ENCODE results near the gene NRG2.

The NRG2 gene

GRCh38 chr5:139964994-139965565 is 78.0 kb downstream of the NRG2 start:
- no peak for DNase-seq

DNA sequence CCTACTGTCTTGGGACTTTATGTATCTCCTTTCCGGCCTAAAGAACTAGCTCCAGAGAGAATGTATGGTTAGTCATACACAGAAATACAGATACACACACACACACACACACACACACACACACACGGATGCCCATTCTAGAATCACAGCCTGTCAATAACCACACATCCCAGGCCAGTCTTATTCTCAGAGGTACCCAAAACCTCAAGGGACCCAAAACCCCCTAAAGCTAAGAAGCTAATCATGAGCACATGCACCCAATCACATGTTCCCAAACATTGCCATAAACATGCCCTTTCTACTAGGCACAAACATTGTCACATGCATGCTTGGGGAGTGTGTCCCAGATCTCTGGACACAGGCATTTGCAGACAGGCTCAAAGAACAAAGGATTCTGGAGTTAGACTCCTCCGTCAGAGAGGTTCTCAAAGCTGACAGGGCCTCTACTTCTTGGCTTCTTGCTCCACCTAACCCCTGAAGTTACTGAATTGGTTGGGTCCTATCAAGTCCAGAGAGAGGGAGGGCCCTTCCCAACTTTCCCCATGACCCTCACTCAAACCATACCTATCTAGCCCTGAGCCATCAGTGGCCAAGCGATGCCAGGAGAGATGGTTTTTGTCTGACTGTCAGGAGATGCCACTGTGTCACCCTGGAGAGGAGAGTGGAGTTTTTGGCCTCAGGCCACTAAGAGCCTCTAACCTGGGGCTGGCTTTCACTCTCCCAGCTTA is 78.7 kb downstream of the NRG2 start:
- DNase-seq, result no peak

DNA sequence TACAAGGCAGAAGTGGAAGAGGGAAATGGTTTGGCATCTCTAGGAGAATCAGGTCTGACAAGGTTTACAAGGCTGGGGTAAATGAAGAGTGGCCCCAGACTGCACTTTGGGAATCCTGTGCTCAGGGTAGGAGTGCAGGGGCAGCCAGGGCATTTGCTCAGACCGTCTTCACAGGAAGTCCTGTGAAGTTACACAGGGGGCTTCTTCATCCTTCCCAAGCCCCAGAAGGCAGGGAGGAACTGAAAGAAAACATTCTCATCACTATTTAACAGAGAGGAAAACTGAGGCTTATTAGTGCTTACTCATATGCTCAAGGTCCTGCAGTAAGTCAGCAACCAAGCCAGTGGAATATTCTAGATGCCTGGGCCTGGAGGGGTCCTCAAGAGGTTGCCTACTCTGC is 80.7 kb downstream of the NRG2 start:
- no peak for DNase-seq

- DNase-seq, result no peak
Observed at GRCh38 chr5:139961435-139962157, 81.5 kb downstream of the NRG2 start.

DNA sequence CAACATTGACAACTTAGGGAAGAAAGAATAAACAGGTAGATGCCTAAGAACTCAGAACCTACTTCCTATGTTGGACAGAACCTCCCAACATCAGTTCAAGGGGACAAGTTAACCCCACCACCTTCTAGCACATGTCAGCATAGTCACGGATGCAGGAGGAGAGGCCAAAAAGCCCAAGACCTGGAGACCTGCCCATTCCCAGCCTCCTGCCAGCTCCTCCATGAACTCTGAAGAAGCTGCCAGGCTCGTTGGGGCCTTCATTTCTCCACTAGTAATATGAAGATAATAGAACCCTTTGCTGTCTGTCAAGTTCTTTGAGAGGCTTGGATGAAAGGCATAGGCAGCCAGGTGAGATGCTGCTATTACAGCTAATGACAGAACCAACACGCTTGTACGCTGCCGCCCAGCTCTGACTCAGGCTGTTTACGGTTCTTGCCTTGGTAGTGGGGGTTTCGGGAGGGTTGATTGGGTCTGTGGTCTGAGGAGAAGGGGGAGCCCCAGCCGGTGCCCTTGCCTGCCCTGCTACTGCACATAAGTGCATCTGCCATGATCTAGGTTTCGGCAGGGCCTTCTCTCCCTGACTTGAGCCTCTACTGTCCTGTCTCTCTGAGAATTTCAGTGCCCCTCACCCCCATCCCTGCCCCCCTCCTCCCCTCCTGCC is 82.2 kb downstream of the NRG2 start:
- no peak for DNase-seq

DNA sequence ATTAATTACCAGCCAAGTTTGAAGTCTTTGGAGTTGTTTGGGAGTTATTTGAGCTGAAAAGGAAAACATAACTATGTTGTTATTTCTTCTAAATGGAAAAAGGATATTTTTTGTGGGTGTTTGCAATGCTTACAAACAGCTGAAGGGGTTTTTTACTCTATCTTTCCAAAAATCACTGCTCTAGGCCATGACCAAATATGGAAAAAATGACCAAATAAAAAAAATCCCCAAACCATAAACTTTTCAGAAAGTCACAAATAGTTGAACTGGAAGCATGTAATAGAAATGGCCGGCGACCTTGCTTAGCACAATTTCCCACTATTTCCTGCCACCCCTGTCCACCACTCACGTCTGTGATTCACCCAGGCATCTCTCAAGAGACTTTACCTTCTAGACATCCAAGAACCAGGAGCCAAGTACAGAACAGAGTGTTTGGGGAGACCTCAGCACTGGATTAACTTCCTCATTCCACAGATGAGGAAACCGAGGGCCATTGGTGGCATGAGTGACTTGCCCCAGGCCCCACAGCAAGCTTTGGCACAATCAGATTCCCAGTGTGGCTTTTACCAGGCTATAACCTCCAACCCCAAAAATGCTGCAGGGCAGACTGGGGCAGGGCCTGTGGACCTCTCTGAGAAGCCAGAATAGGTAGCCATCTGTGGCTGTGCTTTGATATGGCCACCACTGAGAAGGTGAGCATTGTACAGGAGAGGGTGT is 84.5 kb downstream of the NRG2 start:
- no peak for DNase-seq

GRCh38 chr5:139956342-139956741 is 86.8 kb downstream of the NRG2 start:
- no peak for DNase-seq

DNA sequence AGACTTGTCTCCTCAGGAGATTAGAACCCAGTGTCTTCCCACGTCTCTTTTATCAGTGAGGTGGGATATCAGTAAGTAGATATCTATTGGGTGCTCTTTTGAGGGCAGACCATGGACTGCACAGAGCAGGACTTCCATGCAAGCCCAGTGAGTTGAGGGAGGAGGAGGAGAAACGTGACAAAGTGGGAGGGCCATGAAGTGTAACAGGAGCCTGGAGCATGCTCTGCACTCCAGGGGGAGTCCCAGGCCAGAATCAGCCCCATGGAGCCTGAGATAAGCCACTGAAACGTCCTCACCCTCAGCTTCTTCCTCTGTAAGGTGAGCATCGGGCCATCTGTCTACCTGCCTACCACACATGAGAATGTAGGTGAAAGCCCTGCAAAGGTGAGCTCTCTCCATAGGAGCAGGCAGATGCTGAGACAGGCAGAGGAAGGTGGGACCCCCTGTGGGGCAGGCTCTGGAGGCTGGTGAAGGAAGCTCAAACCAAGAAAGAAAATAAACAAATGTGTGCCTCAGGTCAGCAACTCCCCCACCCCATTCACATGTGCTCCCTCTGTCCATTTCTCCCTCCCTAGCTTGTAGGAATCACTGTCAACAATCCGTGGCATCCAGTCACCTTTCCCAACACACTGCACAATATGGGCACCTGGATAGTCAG is 87.4 kb downstream of the NRG2 start:
- DNase-seq, result no peak

- DNase-seq, result no peak
Observed at GRCh38 chr5:139955053-139955605, 88.0 kb downstream of the NRG2 start.

DNA sequence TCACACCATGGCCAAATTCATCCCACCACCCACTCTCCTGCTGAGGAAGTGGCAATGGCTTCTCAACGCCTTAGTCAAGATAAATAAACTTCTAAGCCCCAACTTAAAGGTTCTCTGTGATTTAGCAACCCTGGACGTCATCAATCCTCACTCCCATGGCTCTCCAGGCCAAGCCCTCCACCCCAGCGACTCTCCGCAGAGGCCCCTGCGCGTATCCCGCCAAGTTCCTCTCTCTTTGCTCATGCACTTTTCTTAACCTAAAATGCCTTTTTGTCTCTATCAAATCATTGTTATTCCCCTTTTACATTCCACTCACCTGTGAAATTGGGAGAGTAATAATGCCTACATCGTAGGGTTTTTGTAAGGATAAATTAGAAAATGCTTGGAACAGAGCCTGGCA is 88.6 kb downstream of the NRG2 start:
- no peak for DNase-seq

DNA sequence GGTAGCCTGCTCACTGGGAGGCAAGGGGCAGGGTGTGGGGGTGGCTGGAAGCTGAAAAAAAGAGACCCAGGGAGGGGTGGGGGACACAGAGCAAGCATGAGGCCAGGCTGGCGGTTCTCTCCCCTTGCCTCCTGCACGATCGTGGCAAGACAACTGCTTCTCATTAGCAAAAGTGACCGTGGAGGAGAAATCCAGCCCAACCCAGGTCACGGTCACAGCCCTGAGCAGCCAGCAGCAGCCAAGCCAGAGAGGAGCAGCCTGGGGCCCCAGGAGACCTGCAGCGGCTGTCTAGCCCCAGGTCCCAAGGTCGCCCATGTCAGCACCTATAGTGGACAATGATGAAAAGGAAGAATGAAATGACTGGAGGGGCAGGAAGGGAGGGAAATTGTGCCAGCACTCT is 89.1 kb downstream of the NRG2 start:
- DNase-seq, result no peak

GRCh38 chr5:139952574-139952973 is 90.5 kb downstream of the NRG2 start:
- no peak for DNase-seq

DNA sequence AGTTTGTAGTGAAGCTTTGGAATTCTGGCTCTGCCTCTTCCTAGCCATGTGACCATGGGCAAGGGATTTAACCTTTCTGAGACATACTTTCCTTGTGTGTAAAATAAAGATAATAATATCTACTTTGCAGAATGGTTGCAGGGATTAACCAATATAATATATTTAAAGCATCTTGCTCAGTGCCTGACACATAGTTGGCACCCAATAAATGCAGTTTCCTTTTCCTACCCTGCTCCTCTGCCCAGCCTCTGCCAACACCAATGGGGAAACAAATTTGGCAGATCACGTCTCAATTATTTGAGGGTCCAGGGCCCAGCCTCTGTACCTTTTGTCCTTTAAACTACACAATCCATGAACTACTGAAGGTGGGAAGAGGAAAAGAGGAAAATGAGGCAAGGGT is 91.1 kb downstream of the NRG2 start:
- no peak for DNase-seq

- DNase-seq, result no peak
Observed at GRCh38 chr5:139951296-139951924, 91.7 kb downstream of the NRG2 start.

DNA sequence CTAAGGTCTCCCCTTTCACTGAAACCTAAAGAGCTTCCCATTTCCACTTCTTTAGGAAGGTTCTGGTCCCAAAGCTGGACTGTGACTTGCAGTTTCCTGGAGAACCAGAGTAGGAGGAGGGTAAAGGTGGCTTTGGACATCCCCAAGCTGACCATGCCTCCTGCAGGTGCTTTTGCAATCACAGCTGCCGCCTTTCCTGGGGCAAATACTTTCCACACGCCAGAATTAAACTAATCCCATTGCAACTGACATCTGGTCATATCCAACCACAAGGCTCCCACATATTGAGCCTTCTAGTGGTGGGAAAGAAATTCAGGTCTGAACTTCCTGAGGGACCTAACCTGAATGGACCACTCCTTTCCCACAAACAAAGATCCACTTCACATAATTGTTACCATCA is 92.7 kb downstream of the NRG2 start:
- no peak for DNase-seq

DNA sequence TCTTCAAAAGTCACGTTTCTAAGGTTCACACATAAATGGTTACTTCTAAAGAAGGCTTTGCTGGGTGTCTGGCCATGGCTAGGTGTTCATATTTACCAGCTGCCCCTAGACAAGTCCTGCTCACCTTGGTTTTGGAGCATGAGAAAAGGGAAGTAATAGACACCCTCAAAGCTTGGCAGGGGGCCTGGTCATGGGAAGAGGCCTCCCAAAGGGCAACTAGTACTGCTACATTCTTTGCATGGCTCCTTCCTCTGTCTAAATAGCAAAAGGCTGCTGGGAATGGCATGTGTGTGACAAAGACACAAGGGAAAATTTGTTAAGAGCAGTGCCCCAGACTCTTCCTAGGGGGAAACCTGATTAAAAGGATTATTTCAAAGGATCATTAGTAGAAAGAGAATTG is 93.4 kb downstream of the NRG2 start:
- no peak for DNase-seq

DNA sequence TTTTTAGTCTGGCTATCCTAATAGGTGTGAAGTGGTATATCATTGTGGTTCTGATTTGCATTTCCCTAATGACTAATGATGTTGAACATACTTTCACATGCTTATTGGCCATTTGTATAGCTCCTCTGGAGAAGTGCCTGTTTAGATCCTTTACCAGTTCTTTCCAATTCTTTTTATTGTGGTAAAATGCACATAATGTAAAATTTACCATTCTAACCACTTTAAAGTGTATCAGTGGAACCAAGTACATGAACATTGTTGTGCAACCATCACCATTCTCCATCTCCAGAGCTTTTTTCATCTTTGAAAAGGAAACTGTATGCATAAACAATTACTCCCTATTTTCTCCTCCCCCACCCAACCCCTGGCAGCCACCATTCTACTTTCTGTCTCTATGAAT is 95.4 kb downstream of the NRG2 start:
- no peak for DNase-seq

- DNase-seq, result no peak
Observed at GRCh38 chr5:139946440-139946839, 96.7 kb downstream of the NRG2 start.

DNA sequence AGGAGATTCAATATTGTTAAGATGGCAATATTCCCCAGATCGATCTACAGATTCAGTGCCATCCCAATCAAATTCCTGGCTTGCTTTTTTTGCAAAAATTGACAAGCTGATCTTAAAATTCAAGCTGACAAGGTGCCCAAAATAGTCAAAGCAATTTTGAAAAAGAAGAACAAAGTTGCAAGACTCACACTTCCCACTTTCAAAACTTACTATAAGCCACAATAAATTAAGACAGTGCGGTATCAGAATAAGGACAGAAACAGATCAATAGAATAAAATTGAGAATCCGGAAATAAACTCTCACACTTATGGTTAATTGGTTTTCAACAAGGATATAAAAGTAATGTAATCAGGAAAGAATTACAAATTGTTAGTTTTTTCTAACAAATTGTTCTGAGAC is 97.1 kb downstream of the NRG2 start:
- no peak for DNase-seq

GRCh38 chr5:139942243-139942642 is 100.9 kb downstream of the NRG2 start:
- DNase-seq, result no peak

- no peak for DNase-seq
Observed at GRCh38 chr5:139930406-139930805, 112.7 kb downstream of the NRG2 start.

All from cortex of kidney (tissue), 1 donor.